ENCODE measurements around the gene CCDC174.

GRCh38 chr3:14619605-14620004 lies 32.0 kb upstream of the CCDC174 start:
- no peak for TF ChIP-seq EZH2 (IDR thresholded peaks at IDR 0.05; ENCODE audit: insufficient read depth, poor library complexity, severe bottlenecking)
- TF ChIP-seq EZH2phosphoT487 (IDR thresholded peaks at IDR 0.05; ENCODE audit: insufficient read depth, low read depth), result no peak

Data from GM23248 (cell line).